Epithelial cell of esophagus (primary cell): ENCODE measurements around the gene SMIM10L2A.
"Not testable (repeated sequence)": the region's sequence is repeated elsewhere in the genome, so short reads cannot be mapped to it uniquely, and the experiment has no call there.

ENCODE experiments used
- DNase-seq: peaks from one replicate; pipeline ENCODE4 v3.0.0; 2010; ENCODE audit warnings: low read depth
- H3K4me3 ChIP-seq: 2 replicates; pipeline ENCODE4 v1.5.1; 2011; ENCODE audit warnings: mild to moderate bottlenecking, low read length, control low read depth
- TF ChIP-seq, protein P1 (sequence below): IDR thresholded peaks from 2 replicates; pipeline ENCODE4 v1.5.1; 2011; ENCODE audit warnings: low read depth, mild to moderate bottlenecking, low read length, control low read depth, inconsistent platforms; ENCODE audit not compliant: insufficient read depth; ENCODE audit errors: missing control alignments

SMIM10L2A gene

DNA sequence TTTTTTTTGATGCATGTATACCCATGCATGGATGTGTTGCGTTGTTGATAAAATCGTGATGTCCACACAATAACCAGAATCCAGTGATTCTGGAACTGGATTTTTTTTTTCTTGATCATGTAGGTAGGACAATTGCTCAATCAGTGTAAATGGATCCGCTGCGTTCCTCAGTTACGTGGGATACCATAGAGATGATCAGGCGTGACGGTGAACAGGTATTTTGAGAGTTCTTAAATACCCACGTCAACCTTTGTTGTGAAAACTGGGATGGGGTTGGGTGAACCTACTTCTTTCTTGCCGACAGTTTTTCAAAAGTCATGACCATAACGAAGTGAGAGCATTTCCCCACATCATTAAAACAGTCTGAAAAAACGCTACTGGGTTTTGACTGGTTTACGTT, 913 bp upstream of the SMIM10L2A start:
- no peak overlapping the region for H3K4me3 ChIP-seq
- no peak for DNase-seq
- TF ChIP-seq, protein P1, sequence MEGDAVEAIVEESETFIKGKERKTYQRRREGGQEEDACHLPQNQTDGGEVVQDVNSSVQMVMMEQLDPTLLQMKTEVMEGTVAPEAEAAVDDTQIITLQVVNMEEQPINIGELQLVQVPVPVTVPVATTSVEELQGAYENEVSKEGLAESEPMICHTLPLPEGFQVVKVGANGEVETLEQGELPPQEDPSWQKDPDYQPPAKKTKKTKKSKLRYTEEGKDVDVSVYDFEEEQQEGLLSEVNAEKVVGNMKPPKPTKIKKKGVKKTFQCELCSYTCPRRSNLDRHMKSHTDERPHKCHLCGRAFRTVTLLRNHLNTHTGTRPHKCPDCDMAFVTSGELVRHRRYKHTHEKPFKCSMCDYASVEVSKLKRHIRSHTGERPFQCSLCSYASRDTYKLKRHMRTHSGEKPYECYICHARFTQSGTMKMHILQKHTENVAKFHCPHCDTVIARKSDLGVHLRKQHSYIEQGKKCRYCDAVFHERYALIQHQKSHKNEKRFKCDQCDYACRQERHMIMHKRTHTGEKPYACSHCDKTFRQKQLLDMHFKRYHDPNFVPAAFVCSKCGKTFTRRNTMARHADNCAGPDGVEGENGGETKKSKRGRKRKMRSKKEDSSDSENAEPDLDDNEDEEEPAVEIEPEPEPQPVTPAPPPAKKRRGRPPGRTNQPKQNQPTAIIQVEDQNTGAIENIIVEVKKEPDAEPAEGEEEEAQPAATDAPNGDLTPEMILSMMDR, result no peak

DNA sequence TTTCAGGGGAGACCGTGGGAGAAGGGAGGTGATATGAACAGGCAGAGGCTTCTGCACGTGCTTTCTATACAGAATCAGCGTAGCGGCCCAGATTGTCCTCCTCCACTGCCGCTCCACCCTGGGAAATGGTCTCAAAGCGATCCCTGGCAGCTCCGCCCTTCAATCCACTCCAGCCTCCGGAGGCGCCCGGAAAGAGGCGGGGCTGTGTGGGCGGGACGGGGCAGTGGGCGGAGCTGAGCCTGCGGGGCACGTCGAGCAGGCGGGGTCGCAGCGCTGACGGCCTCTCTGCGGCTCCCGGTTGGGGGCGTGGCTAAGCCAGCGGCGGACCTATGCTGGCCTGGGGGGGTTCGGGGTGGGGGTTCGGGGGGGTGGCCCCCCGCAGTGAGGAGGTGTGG, 210 bp upstream of the SMIM10L2A start:
- TF ChIP-seq, protein P1, result no peak
- H3K4me3 ChIP-seq, result no peak overlapping the region
- DNase-seq, result peak; percentile 77

DNA sequence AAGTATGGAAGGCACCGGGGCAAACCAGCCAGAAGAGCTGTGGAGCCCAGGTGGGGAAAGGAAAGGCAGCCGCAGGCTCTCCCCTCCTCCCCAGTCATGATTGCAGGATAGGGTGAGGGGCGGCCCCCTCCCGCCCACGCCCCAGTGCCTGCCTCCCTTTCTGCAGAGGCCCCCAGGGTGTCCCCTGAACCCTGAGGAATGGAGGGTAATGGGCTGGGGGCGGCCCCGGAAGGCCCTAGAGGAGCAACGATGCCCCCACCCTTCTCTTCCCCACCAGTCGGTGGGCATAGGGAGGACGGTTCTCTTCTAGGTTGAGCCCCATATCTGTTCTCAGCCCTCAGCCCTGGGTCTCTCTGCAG, 1.0 kb downstream of the SMIM10L2A start:
- not testable (repeated sequence) for DNase-seq
- peak overlapping the region; percentile 46 for H3K4me3 ChIP-seq

DNA sequence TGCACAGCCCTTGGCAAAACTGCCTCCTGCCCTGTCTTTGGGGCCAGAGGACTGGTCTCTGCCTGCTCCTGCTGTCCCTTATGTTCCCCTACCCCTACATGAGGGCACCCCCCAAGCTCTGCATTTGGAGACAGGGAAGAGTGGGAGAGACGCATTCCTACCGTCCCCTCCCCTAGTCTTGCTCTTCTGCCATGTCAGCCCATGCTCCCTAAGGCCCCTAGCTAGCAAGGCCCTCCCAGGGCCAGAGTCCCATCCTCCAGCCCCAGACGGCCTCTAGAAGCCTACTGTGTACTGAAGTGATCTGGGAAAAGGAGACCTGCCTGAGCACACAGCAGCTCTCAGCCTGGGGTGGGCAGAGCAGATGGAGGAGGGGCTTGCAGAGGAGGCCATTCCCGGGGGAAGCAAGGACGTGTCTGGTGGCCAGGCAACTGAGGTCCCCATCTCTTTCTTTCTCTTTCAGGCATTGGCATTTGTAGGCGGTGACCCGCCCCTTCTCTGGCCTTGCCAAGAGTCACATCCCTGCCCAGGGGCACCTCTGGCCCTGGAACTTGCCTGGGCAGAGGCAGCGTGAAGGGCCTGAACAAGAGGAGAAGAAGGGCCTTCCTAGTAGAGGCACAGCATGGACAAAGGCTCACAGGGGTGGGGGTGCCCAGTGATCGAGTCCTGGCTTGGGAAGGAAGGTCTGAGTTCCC, 1.6 kb downstream of the SMIM10L2A start:
- H3K4me3 ChIP-seq, result peak overlapping the region; percentile 46
- not testable (repeated sequence) for DNase-seq

- no peak overlapping the region for H3K4me3 ChIP-seq
- TF ChIP-seq, protein P1, result no peak
- DNase-seq, result no peak
These were observed 2.7 kb downstream of the SMIM10L2A start for GRCh38 chrX:135424469-135424868.

DNA sequence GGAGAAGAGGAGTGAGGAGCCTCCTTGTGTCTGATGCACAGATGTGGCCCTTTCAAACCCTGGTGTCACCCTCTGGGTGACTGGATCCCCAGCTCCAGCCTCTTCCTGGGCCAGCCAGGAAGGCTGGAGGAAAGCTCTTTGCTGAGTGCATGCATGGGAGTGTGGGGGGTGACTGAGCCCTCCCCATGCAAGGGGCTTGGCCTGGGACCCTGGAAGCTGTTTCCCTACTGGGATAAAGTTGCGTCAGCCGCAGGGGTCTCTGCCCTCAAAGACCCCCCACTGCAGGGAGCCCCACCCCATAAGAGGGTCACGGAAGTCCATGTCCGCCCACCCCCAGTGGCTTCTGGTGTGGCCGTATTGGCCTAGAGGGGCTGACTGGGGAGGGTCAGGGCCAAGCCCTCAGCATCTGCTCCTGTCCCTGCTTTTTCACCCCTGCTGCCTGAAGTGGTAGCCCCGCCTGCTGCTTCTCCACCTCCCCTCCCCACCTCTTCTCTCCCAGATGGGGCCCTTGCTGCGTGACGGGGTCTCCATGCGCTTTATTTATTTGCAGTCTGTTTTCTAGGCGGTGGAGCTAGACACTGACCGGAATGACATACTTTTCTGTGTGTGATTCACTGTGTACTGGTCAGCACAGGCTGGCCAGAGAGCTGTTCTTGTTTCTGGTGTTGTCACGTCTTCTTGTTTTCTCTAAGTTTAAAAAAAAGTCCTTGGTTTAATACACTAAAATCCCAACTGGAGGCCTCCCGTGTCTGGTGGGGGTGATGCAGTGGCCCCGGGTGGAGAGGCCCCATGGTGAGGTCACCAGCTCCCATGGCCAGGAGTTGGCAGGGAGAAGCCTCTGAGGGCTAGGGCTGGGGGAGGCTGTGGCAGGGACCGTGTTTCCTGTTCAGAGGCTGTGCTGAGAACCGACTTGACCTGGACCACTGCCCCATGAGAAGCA, 3.6 kb downstream of the SMIM10L2A start:
- DNase-seq, result no peak
- no peak overlapping the region for H3K4me3 ChIP-seq
- TF ChIP-seq, protein P1, result no peak

DNA sequence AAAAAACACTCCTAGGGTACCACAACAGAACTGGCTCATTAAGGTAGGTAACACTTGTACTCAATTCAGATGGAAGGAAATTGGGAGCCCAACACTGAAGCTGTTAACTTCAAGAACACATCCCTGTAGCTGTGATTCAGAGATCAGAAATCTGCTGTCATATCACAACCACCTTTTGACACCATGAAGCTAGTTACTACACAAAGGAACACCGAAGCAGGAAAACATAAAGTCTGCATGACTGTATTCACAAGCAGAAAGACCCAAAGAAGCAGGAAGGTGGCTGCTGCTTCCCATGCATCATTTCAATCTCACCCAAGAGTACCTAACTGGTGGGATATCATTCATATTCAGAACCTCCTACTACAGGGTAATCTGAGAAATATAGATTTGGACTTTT, 7.7 kb downstream of the SMIM10L2A start:
- DNase-seq, result no peak
- no peak overlapping the region for H3K4me3 ChIP-seq
- TF ChIP-seq, protein P1, result no peak

- H3K4me3 ChIP-seq, result no peak overlapping the region
- TF ChIP-seq, protein P1, result no peak
- no peak for DNase-seq
These were observed 10.1 kb downstream of the SMIM10L2A start for GRCh38 chrX:135431886-135432285.
